Measurements from ENCODE around the gene KCNQ2.

KCNQ2 gene

GRCh38 chr20:63445075-63445734 lies 27.2 kb downstream of the KCNQ2 start:
- no peak for TF ChIP-seq ZFX (IDR thresholded peaks at IDR 0.05)
- no peak for TF ChIP-seq CTCF (conservative IDR thresholded peaks at IDR 0.05)
- H3K27ac ChIP-seq: no peak overlapping the region

- H3K27ac ChIP-seq: no peak overlapping the region
- TF ChIP-seq CTCF (conservative IDR thresholded peaks at IDR 0.05) (no peak), ZFX (IDR thresholded peaks at IDR 0.05) (no peak)
Measured at GRCh38 chr20:63444548-63444947, 27.9 kb downstream of the KCNQ2 start.

GRCh38 chr20:63443606-63444395 lies 28.7 kb downstream of the KCNQ2 start:
- TF ChIP-seq ZFX (IDR thresholded peaks at IDR 0.05): no peak
- no peak for TF ChIP-seq CTCF (conservative IDR thresholded peaks at IDR 0.05)
- H3K27ac ChIP-seq: no peak overlapping the region

GRCh38 chr20:63442100-63442493 lies 30.4 kb downstream of the KCNQ2 start:
- H3K27ac ChIP-seq: no peak overlapping the region
- TF ChIP-seq ZFX (IDR thresholded peaks at IDR 0.05) (no peak), CTCF (conservative IDR thresholded peaks at IDR 0.05) (no peak; the same call in 1 of the 2 replicates)

- no peak overlapping the region for H3K27ac ChIP-seq
- TF ChIP-seq ZFX (IDR thresholded peaks at IDR 0.05) (no peak), CTCF (conservative IDR thresholded peaks at IDR 0.05) (no peak)
Measured at GRCh38 chr20:63441136-63442099, 31.0 kb downstream of the KCNQ2 start.

GRCh38 chr20:63440366-63440955 lies 32.0 kb downstream of the KCNQ2 start:
- no peak for TF ChIP-seq ZFX (IDR thresholded peaks at IDR 0.05)
- no peak for TF ChIP-seq CTCF (conservative IDR thresholded peaks at IDR 0.05)
- no peak overlapping the region for H3K27ac ChIP-seq
